ENCODE results near the gene FEZ2.

DNA sequence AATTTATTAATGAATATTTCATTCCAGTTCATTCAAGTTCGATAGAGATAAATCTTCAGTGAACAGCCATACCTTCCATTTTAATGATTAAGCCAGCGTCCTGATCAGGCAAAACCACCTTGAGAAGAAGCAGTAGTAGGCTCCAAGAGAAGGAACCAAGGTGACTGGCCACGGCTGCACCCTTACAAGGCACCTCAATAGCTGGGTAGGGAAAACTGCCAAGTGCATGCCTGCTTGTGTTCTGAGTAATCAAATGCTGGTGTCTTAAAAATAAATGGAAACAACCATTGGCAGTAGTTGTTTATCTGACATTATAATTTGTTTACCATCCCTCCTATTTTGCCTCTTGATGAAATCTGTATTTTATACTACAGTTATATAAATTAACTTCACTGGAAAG, 10.0 kb upstream of the FEZ2 start:
- no peak for TF ChIP-seq CEBPB (tag; IDR thresholded peaks at IDR 0.05)
- no peak for TF ChIP-seq ZNF778 (CRISPR knock-in tag; IDR thresholded peaks at IDR 0.05)
- TF ChIP-seq, protein P1, sequence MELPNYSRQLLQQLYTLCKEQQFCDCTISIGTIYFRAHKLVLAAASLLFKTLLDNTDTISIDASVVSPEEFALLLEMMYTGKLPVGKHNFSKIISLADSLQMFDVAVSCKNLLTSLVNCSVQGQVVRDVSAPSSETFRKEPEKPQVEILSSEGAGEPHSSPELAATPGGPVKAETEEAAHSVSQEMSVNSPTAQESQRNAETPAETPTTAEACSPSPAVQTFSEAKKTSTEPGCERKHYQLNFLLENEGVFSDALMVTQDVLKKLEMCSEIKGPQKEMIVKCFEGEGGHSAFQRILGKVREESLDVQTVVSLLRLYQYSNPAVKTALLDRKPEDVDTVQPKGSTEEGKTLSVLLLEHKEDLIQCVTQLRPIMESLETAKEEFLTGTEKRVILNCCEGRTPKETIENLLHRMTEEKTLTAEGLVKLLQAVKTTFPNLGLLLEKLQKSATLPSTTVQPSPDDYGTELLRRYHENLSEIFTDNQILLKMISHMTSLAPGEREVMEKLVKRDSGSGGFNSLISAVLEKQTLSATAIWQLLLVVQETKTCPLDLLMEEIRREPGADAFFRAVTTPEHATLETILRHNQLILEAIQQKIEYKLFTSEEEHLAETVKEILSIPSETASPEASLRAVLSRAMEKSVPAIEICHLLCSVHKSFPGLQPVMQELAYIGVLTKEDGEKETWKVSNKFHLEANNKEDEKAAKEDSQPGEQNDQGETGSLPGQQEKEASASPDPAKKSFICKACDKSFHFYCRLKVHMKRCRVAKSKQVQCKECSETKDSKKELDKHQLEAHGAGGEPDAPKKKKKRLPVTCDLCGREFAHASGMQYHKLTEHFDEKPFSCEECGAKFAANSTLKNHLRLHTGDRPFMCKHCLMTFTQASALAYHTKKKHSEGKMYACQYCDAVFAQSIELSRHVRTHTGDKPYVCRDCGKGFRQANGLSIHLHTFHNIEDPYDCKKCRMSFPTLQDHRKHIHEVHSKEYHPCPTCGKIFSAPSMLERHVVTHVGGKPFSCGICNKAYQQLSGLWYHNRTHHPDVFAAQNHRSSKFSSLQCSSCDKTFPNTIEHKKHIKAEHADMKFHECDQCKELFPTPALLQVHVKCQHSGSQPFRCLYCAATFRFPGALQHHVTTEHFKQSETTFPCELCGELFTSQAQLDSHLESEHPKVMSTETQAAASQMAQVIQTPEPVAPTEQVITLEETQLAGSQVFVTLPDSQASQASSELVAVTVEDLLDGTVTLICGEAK (IDR thresholded peaks at IDR 0.05), result no peak
- TF ChIP-seq, protein P1 (CRISPR knock-in tag; IDR thresholded peaks at IDR 0.05), result no peak
- TF ChIP-seq TBL1XR1 (IDR thresholded peaks at IDR 0.05; ENCODE audit: low read length in 2 of 2), result no peak
- TF ChIP-seq POLR2A (conservative IDR thresholded peaks at IDR 0.05), result no peak
- TF ChIP-seq, protein P2, sequence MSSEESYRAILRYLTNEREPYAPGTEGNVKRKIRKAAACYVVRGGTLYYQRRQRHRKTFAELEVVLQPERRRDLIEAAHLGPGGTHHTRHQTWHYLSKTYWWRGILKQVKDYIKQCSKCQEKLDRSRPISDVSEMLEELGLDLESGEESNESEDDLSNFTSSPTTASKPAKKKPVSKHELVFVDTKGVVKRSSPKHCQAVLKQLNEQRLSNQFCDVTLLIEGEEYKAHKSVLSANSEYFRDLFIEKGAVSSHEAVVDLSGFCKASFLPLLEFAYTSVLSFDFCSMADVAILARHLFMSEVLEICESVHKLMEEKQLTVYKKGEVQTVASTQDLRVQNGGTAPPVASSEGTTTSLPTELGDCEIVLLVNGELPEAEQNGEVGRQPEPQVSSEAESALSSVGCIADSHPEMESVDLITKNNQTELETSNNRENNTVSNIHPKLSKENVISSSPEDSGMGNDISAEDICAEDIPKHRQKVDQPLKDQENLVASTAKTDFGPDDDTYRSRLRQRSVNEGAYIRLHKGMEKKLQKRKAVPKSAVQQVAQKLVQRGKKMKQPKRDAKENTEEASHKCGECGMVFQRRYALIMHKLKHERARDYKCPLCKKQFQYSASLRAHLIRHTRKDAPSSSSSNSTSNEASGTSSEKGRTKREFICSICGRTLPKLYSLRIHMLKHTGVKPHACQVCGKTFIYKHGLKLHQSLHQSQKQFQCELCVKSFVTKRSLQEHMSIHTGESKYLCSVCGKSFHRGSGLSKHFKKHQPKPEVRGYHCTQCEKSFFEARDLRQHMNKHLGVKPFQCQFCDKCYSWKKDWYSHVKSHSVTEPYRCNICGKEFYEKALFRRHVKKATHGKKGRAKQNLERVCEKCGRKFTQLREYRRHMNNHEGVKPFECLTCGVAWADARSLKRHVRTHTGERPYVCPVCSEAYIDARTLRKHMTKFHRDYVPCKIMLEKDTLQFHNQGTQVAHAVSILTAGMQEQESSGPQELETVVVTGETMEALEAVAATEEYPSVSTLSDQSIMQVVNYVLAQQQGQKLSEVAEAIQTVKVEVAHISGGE (CRISPR knock-in tag; IDR thresholded peaks at IDR 0.05), result no peak
- TF ChIP-seq, protein P3, sequence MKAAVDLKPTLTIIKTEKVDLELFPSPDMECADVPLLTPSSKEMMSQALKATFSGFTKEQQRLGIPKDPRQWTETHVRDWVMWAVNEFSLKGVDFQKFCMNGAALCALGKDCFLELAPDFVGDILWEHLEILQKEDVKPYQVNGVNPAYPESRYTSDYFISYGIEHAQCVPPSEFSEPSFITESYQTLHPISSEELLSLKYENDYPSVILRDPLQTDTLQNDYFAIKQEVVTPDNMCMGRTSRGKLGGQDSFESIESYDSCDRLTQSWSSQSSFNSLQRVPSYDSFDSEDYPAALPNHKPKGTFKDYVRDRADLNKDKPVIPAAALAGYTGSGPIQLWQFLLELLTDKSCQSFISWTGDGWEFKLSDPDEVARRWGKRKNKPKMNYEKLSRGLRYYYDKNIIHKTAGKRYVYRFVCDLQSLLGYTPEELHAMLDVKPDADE (conservative IDR thresholded peaks at IDR 0.05; ENCODE audit: control insufficient read depth, low read depth, low read length), result no peak
- no peak for TF ChIP-seq ZNF143 (CRISPR knock-in tag; IDR thresholded peaks at IDR 0.05)
- TF ChIP-seq DDX20 (tag; IDR thresholded peaks at IDR 0.05; ENCODE audit: low read depth), result no peak
- no peak for TF ChIP-seq EGR1 (conservative IDR thresholded peaks at IDR 0.05)

All from K562 (cell line).